Right atrium auricular region (tissue), 2 donors: ENCODE measurements around the gene ACTA2. TPM values are rescaled to one million over a fixed set of nuclear protein-coding genes. Genes with fewer than 3 reads are reported as not detected.

Experiments used
- DNase-seq: peaks from one replicate; pipeline ENCODE4 v3.0.0-alpha.2; 2019; ENCODE audit warnings: low spot score
- H3K27ac ChIP-seq, 2 donors: fragments of 200-600 bp; sonication (generic); 1 replicate in 1 of 2; 2 replicates in 1 of 2; pipeline ENCODE4 v1.5.1; 2016 to 2019
- H3K27me3 ChIP-seq, 2 donors: fragments of 200-600 bp; sonication (generic); one replicate each; pipeline versions ENCODE4 v1.5.1 to v1.6.0; 2017 to 2019
- H3K36me3 ChIP-seq: fragments of 200-600 bp; sonication (generic); one replicate; pipeline ENCODE4 v1.5.1; 2016
- H3K4me1 ChIP-seq, 2 donors: fragments of 200-600 bp; sonication (generic); one replicate each; pipeline versions ENCODE4 v1.5.1 to v1.6.0; 2017 to 2019
- H3K4me3 ChIP-seq, 2 donors: fragments of 200-600 bp; sonication (generic); 1 replicate in 1 of 2; 2 replicates in 1 of 2; pipeline ENCODE4 v1.5.1; 2017 to 2019; ENCODE audit warnings: mild to moderate bottlenecking in 1 of 2, moderate library complexity in 1 of 2
- H3K9me3 ChIP-seq, 2 donors: fragments of 200-600 bp; sonication (generic); one replicate each; pipeline ENCODE4 v1.5.1; 2019
- CTCF ChIP-seq, 2 donors: fragments of 200-600 bp; sonication (generic); IDR thresholded peaks; one replicate each; pipeline ENCODE4 v1.5.1; 2019; ENCODE audit warnings: antibody characterized with exemption in 2 of 2
- total RNA-seq, 2 donors: library from RNA; depleted of rRNA; stranded (reverse); fragments of >200 nt; gene quantifications; one replicate each; pipeline ENCODE4 v1.1.0, GENCODE V29; 2016

ACTA2 gene
- total RNA-seq, 2 donors from 2014 or later = 934 to 1,936 TPM

DNA sequence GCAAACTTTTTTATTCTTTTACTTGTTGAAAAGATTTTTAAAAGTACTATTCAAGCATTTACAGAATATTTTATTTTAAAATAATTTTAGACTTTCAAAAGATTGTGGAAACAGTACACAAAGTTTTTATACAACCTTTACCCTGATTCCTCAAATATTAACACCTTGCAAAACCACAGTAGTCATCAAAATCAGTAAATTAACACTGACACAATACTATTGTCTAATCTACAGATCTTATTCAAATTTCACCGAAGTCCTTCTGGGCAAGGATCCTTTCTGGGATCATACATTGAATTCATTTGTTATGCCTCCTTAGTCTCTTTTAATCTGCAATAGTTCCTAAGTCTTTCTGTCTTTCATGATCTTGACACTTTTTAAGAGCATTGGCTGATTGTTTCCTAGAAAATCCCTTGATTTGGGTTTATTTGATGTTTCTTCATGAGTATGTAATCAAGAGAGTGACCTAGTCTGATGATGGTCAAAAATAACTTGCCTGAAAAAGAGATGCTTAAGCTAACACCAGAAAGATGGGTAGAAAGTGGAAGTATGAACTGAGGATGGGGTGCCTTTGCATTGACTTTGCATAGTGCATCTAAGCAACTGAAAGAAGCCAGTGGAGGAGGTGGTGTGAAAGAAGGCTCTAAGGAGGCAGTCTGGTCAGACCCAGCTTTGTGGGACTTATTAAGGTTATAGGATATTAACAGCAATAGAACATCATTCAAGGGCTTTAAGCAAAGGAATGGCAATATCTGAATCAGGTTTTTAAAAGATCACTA is 62.8 kb downstream of the ACTA2 start:
- H3K4me3 ChIP-seq = no peak overlapping the region
- TF ChIP-seq CTCF (IDR thresholded peaks at IDR 0.05) = no peak
- no peak overlapping the region for H3K27ac ChIP-seq
- H3K36me3 ChIP-seq = no peaks in the 10 kb centered on the region
- DNase-seq = no peak
- no peaks in the 10 kb centered on the region for H3K27me3 ChIP-seq
- peaks cover 0 to 25% of the 10 kb centered on the region in 2 donors for H3K4me1 ChIP-seq
- no peaks in the 10 kb centered on the region for H3K9me3 ChIP-seq

DNA sequence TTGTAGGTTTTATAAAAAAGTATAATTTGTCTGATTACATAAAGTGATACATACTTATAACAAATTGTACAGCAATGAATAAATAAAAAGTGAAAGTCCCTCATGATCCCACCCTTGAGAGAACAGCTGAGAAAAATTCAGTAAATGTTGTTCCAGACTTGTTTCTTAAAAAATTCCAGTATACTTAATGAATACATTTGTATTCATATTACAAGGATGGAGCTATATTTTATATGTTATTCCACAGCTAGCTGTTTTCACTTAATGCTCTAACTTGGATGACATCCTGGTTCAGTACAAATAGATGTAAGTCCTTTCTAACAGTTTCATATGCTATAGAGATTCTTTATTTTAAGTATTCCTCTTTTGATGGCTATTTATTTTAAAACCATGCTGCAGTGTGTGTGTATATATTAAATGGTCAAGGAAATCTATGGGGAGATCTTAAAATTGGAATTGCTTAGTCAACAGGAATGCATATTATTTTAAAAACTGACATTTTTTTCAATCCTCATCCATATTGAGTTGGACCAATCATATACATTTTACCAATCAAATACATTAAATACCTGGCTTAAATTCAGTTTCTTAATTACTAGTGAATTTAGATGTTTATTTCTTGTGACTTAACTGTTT is 63.6 kb downstream of the ACTA2 start:
- H3K36me3 ChIP-seq = no peaks in the 10 kb centered on the region
- no peaks in the 10 kb centered on the region for H3K27me3 ChIP-seq
- DNase-seq = no peak
- H3K4me3 ChIP-seq = no peak overlapping the region
- peaks cover 0 to 25% of the 10 kb centered on the region in 2 donors for H3K4me1 ChIP-seq
- no peaks in the 10 kb centered on the region for H3K9me3 ChIP-seq
- H3K27ac ChIP-seq = no peak overlapping the region
- TF ChIP-seq CTCF (IDR thresholded peaks at IDR 0.05) = no peak

GRCh38 chr10:88886557-88886956 is 66.0 kb downstream of the ACTA2 start:
- DNase-seq = no peak
- Histone ChIP-seq H3K27me3 (no peaks in the 10 kb centered on the region), H3K27ac (no peak overlapping the region), H3K9me3 (no peaks in the 10 kb centered on the region), H3K4me3 (no peak overlapping the region), H3K4me1 (peaks cover 0 to 34% of the 10 kb centered on the region in 2 donors), H3K36me3 (no peaks in the 10 kb centered on the region)
- TF ChIP-seq CTCF (IDR thresholded peaks at IDR 0.05) = no peak

Other genes starting within 250 kb of the ACTA2 start
- not detected for gene LIPK, start 246.5 kb downstream of the ACTA2 start, total RNA-seq
- gene LIPN, start 192.8 kb downstream of the ACTA2 start, total RNA-seq = not detected
- gene LIPM, start 150.0 kb downstream of the ACTA2 start, total RNA-seq = under 1 TPM; 0.67 to 0.83 TPM
- not detected for gene ANKRD22, start 100.9 kb downstream of the ACTA2 start, total RNA-seq
- gene STAMBPL1, start 72.5 kb downstream of the ACTA2 start, total RNA-seq = 10 to 100 TPM in 1 of 2 donors, 1 to 10 TPM in 1; 8.8 to 13.8 TPM
- 10 to 100 TPM in 1 of 2 donors, 1 to 10 TPM in 1; 8.0 to 12.2 TPM for gene FAS, start 38.0 kb upstream of the ACTA2 start, total RNA-seq